Mesenchymal stem cell (in vitro differentiated cells and primary cell): Measurements from ENCODE around the gene DPY30.

Experiments
- DNase-seq: peaks from one replicate; pipeline ENCODE4 v3.0.0-alpha.2; 2013
- H2AFZ ChIP-seq: one replicate; pipeline ENCODE4 v1.6.1; 2013; ENCODE audit warnings: low read depth, mild to moderate bottlenecking, control low read depth, inconsistent platforms, low read length, moderate library complexity
- H2AK5ac ChIP-seq: 2 replicates; pipeline ENCODE4 v1.6.1; 2013; ENCODE audit warnings: low read length, moderate library complexity, mild to moderate bottlenecking, inconsistent platforms; ENCODE audit not compliant: severe bottlenecking
- H2BK120ac ChIP-seq: one replicate; pipeline ENCODE4 v1.6.1; 2013; ENCODE audit warnings: low read depth, mild to moderate bottlenecking, inconsistent platforms, low read length, moderate library complexity
- H2BK12ac ChIP-seq, 2 experiments: one replicate each; pipeline ENCODE4 v1.6.1; 2013; ENCODE audit warnings: inconsistent platforms in 2 of 2, low read length in 2 of 2, mild to moderate bottlenecking in 2 of 2, moderate library complexity in 2 of 2, control low read depth in 1 of 2
- H2BK15ac ChIP-seq: one replicate; pipeline ENCODE4 v1.6.1; 2013; ENCODE audit warnings: mild to moderate bottlenecking, low read depth, inconsistent platforms; ENCODE audit not compliant: poor library complexity, severe bottlenecking
- H2BK5ac ChIP-seq: 2 replicates; pipeline ENCODE4 v1.6.1; 2013; ENCODE audit warnings: low read depth, mild to moderate bottlenecking, low read length, control low read depth, inconsistent platforms; ENCODE audit not compliant: poor library complexity, severe bottlenecking
- H3K14ac ChIP-seq, 2 experiments: one replicate each; pipeline ENCODE4 v1.6.1; 2013; ENCODE audit warnings: inconsistent platforms in 2 of 2, low read length in 2 of 2, control low read depth in 1 of 2, mild to moderate bottlenecking in 1 of 2, moderate library complexity in 1 of 2
- H3K18ac ChIP-seq, 2 experiments: one replicate each; pipeline ENCODE4 v1.6.1; 2013; ENCODE audit warnings: inconsistent platforms in 2 of 2, low read length in 2 of 2, control low read depth in 1 of 2, low read depth in 1 of 2, mild to moderate bottlenecking in 1 of 2
- H3K23ac ChIP-seq, 2 experiments: one replicate each; pipeline ENCODE4 v1.6.1; 2013; ENCODE audit warnings: inconsistent platforms in 2 of 2, low read length in 2 of 2, mild to moderate bottlenecking in 2 of 2, moderate library complexity in 2 of 2, control low read depth in 1 of 2
- H3K27ac ChIP-seq: 2 replicates; pipeline ENCODE4 v1.5.1; 2013; ENCODE audit warnings: mild to moderate bottlenecking, moderate library complexity, low read length, control low read depth, inconsistent platforms; ENCODE audit not compliant: poor library complexity, severe bottlenecking
- H3K27me3 ChIP-seq, 2 experiments: 2 replicates each; pipeline versions ENCODE4 v1.6.1 to v1.7.0; 2013; ENCODE audit warnings: low read length in 2 of 2, mild to moderate bottlenecking in 2 of 2, moderate library complexity in 2 of 2, control low read depth in 1 of 2, inconsistent platforms in 1 of 2; ENCODE audit not compliant: control insufficient read depth in 1 of 2, insufficient read depth in 1 of 2
- H3K36me3 ChIP-seq, 2 experiments: 2 replicates each; pipeline versions ENCODE4 v1.6.1 to v1.7.0; 2013; ENCODE audit warnings: low read length in 2 of 2, control low read depth in 1 of 2, inconsistent platforms in 1 of 2, low read depth in 1 of 2, mild to moderate bottlenecking in 1 of 2; ENCODE audit not compliant: insufficient read depth in 2 of 2, control insufficient read depth in 1 of 2
- H3K4ac ChIP-seq, 2 experiments: one replicate each; pipeline ENCODE4 v1.6.1; 2013; ENCODE audit warnings: inconsistent platforms in 2 of 2, low read length in 2 of 2, mild to moderate bottlenecking in 2 of 2, moderate library complexity in 2 of 2, control low read depth in 1 of 2, low read depth in 1 of 2
- H3K4me1 ChIP-seq: 2 replicates; pipeline ENCODE4 v1.6.1; 2013; ENCODE audit warnings: low read depth, low read length, control low read depth; ENCODE audit not compliant: control insufficient read depth, insufficient read depth
- H3K4me2 ChIP-seq: 2 replicates; pipeline ENCODE4 v1.6.1; 2013; ENCODE audit warnings: low read length, mild to moderate bottlenecking, inconsistent platforms; ENCODE audit not compliant: poor library complexity, severe bottlenecking
- H3K4me3 ChIP-seq, 2 experiments: 2 replicates each; pipeline versions ENCODE4 v1.5.1 to v1.7.0; 2013; ENCODE audit warnings: low read length in 2 of 2, mild to moderate bottlenecking in 2 of 2, control low read depth in 1 of 2, low read depth in 1 of 2; ENCODE audit not compliant: insufficient read depth in 1 of 2
- H3K79me1 ChIP-seq: replicated peaks from 2 replicates; pipeline ENCODE4 v1.6.1; 2013; ENCODE audit warnings: mild to moderate bottlenecking, control low read depth, low read length, inconsistent platforms; ENCODE audit not compliant: poor library complexity, severe bottlenecking
- H3K9ac ChIP-seq: 2 replicates; pipeline ENCODE4 v1.7.0; 2013; ENCODE audit warnings: mild to moderate bottlenecking, low read length, moderate library complexity
- H3K9me3 ChIP-seq: 2 replicates; pipeline ENCODE4 v1.7.0; 2013; ENCODE audit warnings: mild to moderate bottlenecking, low read length; ENCODE audit not compliant: control insufficient read depth
- H4K8ac ChIP-seq: one replicate; pipeline ENCODE4 v1.6.1; 2013; ENCODE audit warnings: inconsistent platforms, mild to moderate bottlenecking, low read length, moderate library complexity
- H4K91ac ChIP-seq: one replicate; pipeline ENCODE4 v1.6.1; 2013; ENCODE audit warnings: mild to moderate bottlenecking, low read length, inconsistent platforms
- WGBS: methylation state at CpG from one replicate; pipeline ENCODE4 v1.1.7; 2013; ENCODE audit warnings: mixed read lengths; 5-methylcytosine and 5-hydroxymethylcytosine counted together

DPY30 gene

GRCh38 chr2:32003791-32004190, 35.8 kb downstream of the DPY30 start:
- Histone ChIP-seq H4K8ac (no peak overlapping the region), H2BK120ac (no peak overlapping the region), H2BK15ac (no peak overlapping the region), H3K18ac (no peak overlapping the region), H3K27me3 (no peaks in the 10 kb centered on the region), H3K9ac (no peak overlapping the region), H3K9me3 (no peaks in the 10 kb centered on the region), H3K36me3 (no peaks in the 10 kb centered on the region), H2AFZ (no peak overlapping the region), H3K23ac (no peak overlapping the region), H3K4me3 (no peak overlapping the region), H3K27ac (no peak overlapping the region), H3K4me1 (peaks cover 3% of the 10 kb centered on the region), H2BK5ac (no peak overlapping the region), H4K91ac (no peak overlapping the region), H3K4ac (no peak overlapping the region), H2AK5ac (no peak overlapping the region), H3K79me1 (peaks cover 5% of the 10 kb centered on the region), H3K14ac (no peak overlapping the region), H2BK12ac (no peak overlapping the region), H3K4me2 (no peak overlapping the region)
- WGBS = 100% methylated on average over 2 of the region's 2 CpGs
- no peak for DNase-seq

- no peak for DNase-seq
- Histone ChIP-seq H2AFZ (no peak overlapping the region), H3K9me3 (no peaks in the 10 kb centered on the region), H3K27ac (no peak overlapping the region), H2BK12ac (no peak overlapping the region), H3K4me1 (peaks cover 3% of the 10 kb centered on the region), H3K9ac (no peak overlapping the region), H3K4me2 (no peak overlapping the region), H2BK5ac (no peak overlapping the region), H3K79me1 (peaks cover 6% of the 10 kb centered on the region), H3K23ac (no peak overlapping the region), H2BK120ac (no peak overlapping the region), H3K4ac (no peak overlapping the region), H4K8ac (no peak overlapping the region), H3K14ac (no peak overlapping the region), H3K27me3 (no peaks in the 10 kb centered on the region), H2BK15ac (no peak overlapping the region), H2AK5ac (no peak overlapping the region), H3K4me3 (no peak overlapping the region), H4K91ac (no peak overlapping the region), H3K18ac (no peak overlapping the region), H3K36me3 (no peaks in the 10 kb centered on the region)
- WGBS = 100% methylated on average over 1 of the region's 3 CpGs
Measured at GRCh38 chr2:32002406-32002805, 37.2 kb downstream of the DPY30 start.

- Histone ChIP-seq H2AK5ac (no peak overlapping the region), H3K36me3 (no peaks in the 10 kb centered on the region), H3K4me3 (no peak overlapping the region), H2BK120ac (no peak overlapping the region), H3K4me1 (peaks cover 3% of the 10 kb centered on the region), H3K9ac (no peak overlapping the region), H4K8ac (no peak overlapping the region), H3K14ac (no peak overlapping the region), H3K4me2 (no peak overlapping the region), H3K9me3 (no peaks in the 10 kb centered on the region), H4K91ac (no peak overlapping the region), H3K27me3 (no peaks in the 10 kb centered on the region), H2BK15ac (no peak overlapping the region), H2BK12ac (no peak overlapping the region), H2AFZ (no peak overlapping the region), H3K23ac (no peak overlapping the region), H2BK5ac (no peak overlapping the region), H3K4ac (no peak overlapping the region), H3K18ac (no peak overlapping the region), H3K27ac (no peak overlapping the region), H3K79me1 (peaks cover 6% of the 10 kb centered on the region)
- no peak for DNase-seq
- WGBS = 98% methylated on average over 4 of the region's 4 CpGs
Measured at GRCh38 chr2:31999438-31999837, 40.2 kb downstream of the DPY30 start.

- no peak overlapping the region for H4K8ac ChIP-seq
- no peak overlapping the region for H2AK5ac ChIP-seq
- H3K9ac ChIP-seq = no peak overlapping the region
- peaks cover 3% of the 10 kb centered on the region for H3K4me1 ChIP-seq
- WGBS = 99% methylated on average over 4 of the region's 4 CpGs
- H3K18ac ChIP-seq = no peak overlapping the region
- no peak overlapping the region for H4K91ac ChIP-seq
- DNase-seq = no peak
- H2AFZ ChIP-seq = no peak overlapping the region
- H3K4me3 ChIP-seq = no peak overlapping the region
- H3K14ac ChIP-seq = no peak overlapping the region
- no peak overlapping the region for H2BK120ac ChIP-seq
- no peak overlapping the region for H2BK5ac ChIP-seq
- peaks cover 6% of the 10 kb centered on the region for H3K79me1 ChIP-seq
- H3K27ac ChIP-seq = no peak overlapping the region
- H2BK12ac ChIP-seq = no peak overlapping the region
- H3K4ac ChIP-seq = no peak overlapping the region
- no peaks in the 10 kb centered on the region for H3K36me3 ChIP-seq
- no peak overlapping the region for H2BK15ac ChIP-seq
- H3K9me3 ChIP-seq = no peaks in the 10 kb centered on the region
- no peak overlapping the region for H3K4me2 ChIP-seq
- H3K23ac ChIP-seq = no peak overlapping the region
- H3K27me3 ChIP-seq = no peaks in the 10 kb centered on the region
Measured at GRCh38 chr2:31998731-31999383, 40.7 kb downstream of the DPY30 start.
